ENCODE data around the gene UTS2.

The UTS2 gene

DNA sequence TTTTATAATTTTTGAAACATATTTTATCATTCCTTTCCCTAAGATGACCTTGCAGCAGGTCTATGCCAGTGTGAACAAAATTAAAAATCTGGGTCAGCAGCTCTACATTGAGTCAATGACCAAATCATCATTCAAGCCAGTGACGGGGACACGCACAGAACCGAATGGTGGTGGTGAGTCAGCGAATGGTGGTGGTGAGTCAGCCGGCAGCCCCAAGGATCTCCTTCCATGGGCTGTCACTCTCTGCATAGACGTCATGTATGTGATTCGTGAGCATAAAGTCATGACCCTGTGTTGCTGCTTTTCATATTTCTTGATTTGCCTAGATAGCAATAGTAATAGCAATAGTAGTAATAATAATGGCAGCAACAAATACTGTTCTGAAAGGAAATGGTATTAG lies 42.5 kb downstream of the UTS2 start:
- DNase-seq (ENCODE audit: low read depth), result no peak

DNA sequence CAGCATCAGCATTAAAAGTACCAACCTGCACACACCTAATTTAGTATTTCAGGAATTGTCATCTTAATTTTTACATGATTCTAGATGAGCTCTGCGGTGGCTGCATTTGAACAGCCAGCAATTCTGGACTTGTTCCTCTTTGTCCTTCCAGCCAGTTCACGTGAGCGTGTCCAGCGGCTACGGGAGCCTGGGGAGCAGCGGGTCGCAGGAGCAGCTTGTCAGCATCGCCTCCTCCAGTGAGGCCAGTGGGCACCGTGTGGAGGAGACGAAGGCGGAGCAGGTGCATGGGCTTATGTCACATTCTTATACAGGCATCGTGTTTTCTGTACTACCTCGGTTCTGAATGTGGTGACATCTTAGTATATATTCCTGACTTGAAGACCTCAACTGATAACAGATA lies 43.1 kb downstream of the UTS2 start:
- no peak for DNase-seq (ENCODE audit: low read depth)

- DNase-seq (ENCODE audit: low read depth), result no peak
These were observed 44.5 kb downstream of the UTS2 start for GRCh38 chr1:7808253-7808844.

GRCh38 chr1:7805460-7805859 lies 47.4 kb downstream of the UTS2 start:
- no peak for DNase-seq (ENCODE audit: low read depth)
